Right lobe of liver (tissue), 6 donors: ENCODE results near the gene CXCR6. TPM values are rescaled to one million over a fixed set of nuclear protein-coding genes. Genes with fewer than 3 reads are reported as not detected.

Experiments
- ATAC-seq, 4 donors: fragments of 200-7000 bp; cut with Tn5 transposase; one replicate each; pipeline ENCODE4 v1.9.1; 2020; ENCODE audit warnings: mild to moderate bottlenecking in 4 of 4, moderate library complexity in 4 of 4
- DNase-seq, 3 donors: peaks; one replicate each; pipeline ENCODE4 v3.0.0-alpha.2; 2020
- H3K27ac ChIP-seq, 3 donors: fragments of 200-600 bp; one replicate each; pipeline ENCODE4 v1.8.0; 2022
- H3K27me3 ChIP-seq, 2 donors: fragments of 200-600 bp; one replicate each; pipeline ENCODE4 v1.8.0; 2022
- H3K36me3 ChIP-seq, 4 donors: fragments of 200-600 bp; sonication (generic) in 1 of 4; one replicate each; pipeline versions ENCODE4 v1.5.1 to v1.8.0; 2017 to 2022; ENCODE audit warnings: control low read depth in 1 of 4
- H3K4me1 ChIP-seq, 4 donors: fragments of 200-600 bp; sonication (generic) in 1 of 4; one replicate each; pipeline versions ENCODE4 v1.5.1 to v1.8.0; 2017 to 2022; ENCODE audit warnings: control low read depth in 1 of 4
- H3K4me3 ChIP-seq, 3 donors: fragments of 200-600 bp; one replicate each; pipeline ENCODE4 v1.8.0; 2022
- H3K9me3 ChIP-seq, 4 donors: fragments of 200-600 bp; sonication (generic) in 1 of 4; one replicate each; pipeline versions ENCODE4 v1.5.1 to v1.8.0; 2017 to 2022; ENCODE audit warnings: control low read depth in 1 of 4
- POLR2A ChIP-seq: fragments of 450-650 bp; IDR thresholded peaks from one replicate; pipeline ENCODE4 v1.6.1; 2017; ENCODE audit warnings: antibody characterized with exemption, mild to moderate bottlenecking
- WGBS: methylation state at CpG from one replicate; pipeline ENCODE4 v1.1.6; 2018; ENCODE audit warnings: low coverage, low lambda C conversion rate; ENCODE audit not compliant: insufficient coverage; ENCODE audit errors: missing lambda C conversion rate; 5-methylcytosine and 5-hydroxymethylcytosine counted together
- intact Hi-C, 2 donors: fragments of 100-400 bp; cut with DNase I; formaldehyde crosslinking; loops; one replicate each; pipeline versions ENCODE4 v1.11.2 to v1.14.1; 2022
- total RNA-seq, 6 experiments: library from RNA; depleted of rRNA in 2 of 6; stranded (reverse); fragments of >200 nt in 2 of 6; fragmentation: NEBNext Ultra II Directional in 3 of 6; extraction: Animal tissue kit (Norgen Biotek cat#: 25700) in 3 of 6; gene quantifications; one replicate each; pipeline versions ENCODE4 v1.1.0 to v1.2.4, GENCODE V29; 2016 to 2023
- TF ChIP-seq, protein P1 (sequence below), 4 donors: fragments of 200-600 bp in 3 of 4; fragments of 450-650 bp in 1 of 4; IDR thresholded peaks; one replicate each; pipeline versions ENCODE4 v1.5.1 to v1.8.0; 2016 to 2022; ENCODE audit warnings: antibody characterized with exemption in 4 of 4, mild to moderate bottlenecking in 2 of 4
- donor health status: DM: no; HTN: yes; CAD: no.
- donor health status: DM: no; HTN: no; CAD: no.
- donor health status: DM: no; HTN: no; CAD: no.
- donor health status: DM: no; HTN: yes; CAD: no.
- donor health status: DM: no; HTN: yes; CAD: no.

The CXCR6 gene
- total RNA-seq, 6 experiments from 2014 or later = 0.37 to 1.4 (median 0.76) TPM; not detected in 1

DNA sequence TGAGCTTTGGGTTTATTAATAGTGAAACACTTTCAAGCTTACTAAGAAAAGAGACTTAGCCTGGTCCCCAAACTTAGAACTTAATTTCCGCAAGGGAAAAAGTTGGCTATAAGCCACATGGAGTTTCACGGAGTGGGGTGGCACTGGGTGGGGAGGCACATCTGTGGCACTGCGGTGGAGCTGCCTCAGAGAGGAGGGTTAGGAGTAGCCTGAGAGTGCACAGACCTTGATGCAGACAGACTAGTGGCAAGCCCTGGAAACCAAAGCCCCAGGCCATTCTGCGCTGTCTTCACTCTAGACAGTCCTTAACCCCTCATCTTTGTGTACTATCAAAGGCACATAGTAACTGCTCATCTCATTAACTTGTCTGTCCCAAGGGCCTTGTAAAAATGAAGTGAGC lies 22.0 kb downstream of the CXCR6 start:
- WGBS = 79% methylated on average over 2 of the region's 4 CpGs
- no peak for ATAC-seq
- Histone ChIP-seq H3K9me3 (no peaks in the 10 kb centered on the region), H3K27me3 (no peaks in the 10 kb centered on the region), H3K36me3 (peaks cover 5 to 94% (median 31%) of the 10 kb centered on the region in 4 donors), H3K4me3 (no peak overlapping the region), H3K27ac (no peak overlapping the region), H3K4me1 (no peaks in the 10 kb centered on the region)
- intact Hi-C loops = no loop called here
- DNase-seq = no peak
- TF ChIP-seq, protein P1, sequence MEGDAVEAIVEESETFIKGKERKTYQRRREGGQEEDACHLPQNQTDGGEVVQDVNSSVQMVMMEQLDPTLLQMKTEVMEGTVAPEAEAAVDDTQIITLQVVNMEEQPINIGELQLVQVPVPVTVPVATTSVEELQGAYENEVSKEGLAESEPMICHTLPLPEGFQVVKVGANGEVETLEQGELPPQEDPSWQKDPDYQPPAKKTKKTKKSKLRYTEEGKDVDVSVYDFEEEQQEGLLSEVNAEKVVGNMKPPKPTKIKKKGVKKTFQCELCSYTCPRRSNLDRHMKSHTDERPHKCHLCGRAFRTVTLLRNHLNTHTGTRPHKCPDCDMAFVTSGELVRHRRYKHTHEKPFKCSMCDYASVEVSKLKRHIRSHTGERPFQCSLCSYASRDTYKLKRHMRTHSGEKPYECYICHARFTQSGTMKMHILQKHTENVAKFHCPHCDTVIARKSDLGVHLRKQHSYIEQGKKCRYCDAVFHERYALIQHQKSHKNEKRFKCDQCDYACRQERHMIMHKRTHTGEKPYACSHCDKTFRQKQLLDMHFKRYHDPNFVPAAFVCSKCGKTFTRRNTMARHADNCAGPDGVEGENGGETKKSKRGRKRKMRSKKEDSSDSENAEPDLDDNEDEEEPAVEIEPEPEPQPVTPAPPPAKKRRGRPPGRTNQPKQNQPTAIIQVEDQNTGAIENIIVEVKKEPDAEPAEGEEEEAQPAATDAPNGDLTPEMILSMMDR (IDR thresholded peaks at IDR 0.05) = no peak
- TF ChIP-seq POLR2A = no peak

DNA sequence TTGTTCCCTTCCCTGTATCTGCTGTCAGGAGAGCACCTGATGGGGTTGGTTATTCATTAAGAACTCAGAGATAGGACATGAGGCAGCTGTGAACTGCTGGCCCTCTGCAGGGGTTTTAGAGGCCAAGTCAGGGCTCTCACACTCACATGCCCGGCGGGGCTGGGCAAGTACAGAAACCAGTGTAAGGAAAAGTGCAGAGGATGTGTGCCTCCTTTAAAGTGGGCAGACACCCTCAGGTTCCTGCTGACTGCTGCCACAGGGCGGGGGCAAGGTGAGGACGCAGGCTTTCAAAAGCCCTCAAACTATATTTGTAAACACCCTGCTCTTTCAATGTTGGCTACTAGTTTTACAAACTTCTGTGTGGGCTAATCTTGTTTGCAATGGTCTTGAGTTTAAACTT lies 22.4 kb downstream of the CXCR6 start:
- H3K4me1 ChIP-seq = no peaks in the 10 kb centered on the region
- peak in 1 of 4 donors; percentile 11 for ATAC-seq
- intact Hi-C loops = no loop called here
- H3K36me3 ChIP-seq = peaks cover 5 to 91% (median 31%) of the 10 kb centered on the region in 4 donors
- H3K27me3 ChIP-seq = no peaks in the 10 kb centered on the region
- DNase-seq = no peak
- no peak overlapping the region for H3K27ac ChIP-seq
- TF ChIP-seq, protein P1 (IDR thresholded peaks at IDR 0.05) = no peak
- no peak for TF ChIP-seq POLR2A
- no peak overlapping the region for H3K4me3 ChIP-seq
- H3K9me3 ChIP-seq = no peaks in the 10 kb centered on the region
- no CpG with 5 or more reads among the region's 4 CpGs for WGBS

DNA sequence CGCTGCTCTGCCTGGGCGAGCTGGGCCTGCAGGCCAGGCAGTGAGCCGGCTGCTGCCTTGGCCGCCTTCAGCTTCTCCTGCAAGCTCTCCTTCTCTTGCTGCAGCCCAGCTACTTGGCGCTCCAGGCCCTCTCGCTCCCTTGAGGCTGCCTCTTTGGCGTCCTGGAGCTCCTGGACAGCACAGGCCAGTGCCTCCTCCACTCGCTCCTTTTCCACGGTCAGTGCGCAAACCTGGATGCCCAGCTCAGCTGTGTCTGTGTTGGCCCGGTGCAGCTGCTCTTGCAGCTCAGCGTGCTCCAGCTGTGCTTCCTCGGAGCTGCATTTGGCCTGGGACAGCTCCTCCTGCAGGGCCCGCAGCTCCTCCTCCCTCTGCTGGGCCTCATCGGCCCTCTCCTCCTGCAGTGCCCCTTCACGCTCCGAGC lies 23.1 kb downstream of the CXCR6 start:
- no peak for TF ChIP-seq POLR2A
- TF ChIP-seq, protein P1 (IDR thresholded peaks at IDR 0.05) = no peak
- Histone ChIP-seq H3K4me3 (no peak overlapping the region), H3K27me3 (no peaks in the 10 kb centered on the region), H3K9me3 (no peaks in the 10 kb centered on the region), H3K36me3 (peaks cover 5 to 85% (median 31%) of the 10 kb centered on the region in 4 donors), H3K4me1 (no peaks in the 10 kb centered on the region), H3K27ac (no peak overlapping the region)
- intact Hi-C loops = no loop called here
- no peak for ATAC-seq
- no CpG with 5 or more reads among the region's 17 CpGs for WGBS
- no peak for DNase-seq

DNA sequence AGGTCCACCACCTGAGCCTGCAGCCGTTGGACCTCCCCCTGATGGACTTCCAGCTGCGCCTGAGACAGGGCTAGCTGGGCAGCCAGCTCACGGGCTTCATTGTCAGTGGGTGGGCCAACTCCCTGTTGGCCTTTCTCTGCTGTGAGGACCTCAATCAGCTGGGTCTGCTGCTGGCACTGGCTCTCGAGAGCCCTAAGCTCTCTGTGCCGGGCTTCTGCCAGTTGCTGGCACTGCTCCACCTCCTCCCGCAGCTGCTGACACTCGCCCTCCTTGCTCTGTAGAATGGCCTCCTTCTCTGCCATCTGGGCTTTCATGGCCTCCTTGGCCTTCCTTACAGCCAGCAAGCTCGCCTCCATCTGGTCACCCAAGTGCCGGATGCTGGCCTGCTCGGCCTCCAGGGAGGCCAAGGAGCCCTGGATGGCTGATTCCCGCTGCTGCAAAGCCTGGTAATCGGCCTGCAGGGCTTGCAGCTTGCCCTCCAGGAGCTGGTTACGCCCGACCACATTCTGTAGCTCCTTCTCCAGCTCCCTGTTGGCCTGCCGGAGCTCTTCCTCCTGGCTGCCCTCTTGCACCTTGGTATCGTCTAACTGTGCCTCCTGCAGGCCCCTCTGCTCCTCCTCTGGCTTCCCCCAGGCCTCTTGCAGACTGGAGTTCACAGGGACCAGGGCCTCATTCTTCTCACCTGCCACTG lies 23.8 kb downstream of the CXCR6 start:
- intact Hi-C loops = no loop called here
- H3K4me3 ChIP-seq = no peak overlapping the region
- no peak for DNase-seq
- 94% methylated on average over 3 of the region's 16 CpGs for WGBS
- H3K27ac ChIP-seq = no peak overlapping the region
- TF ChIP-seq, protein P1 (IDR thresholded peaks at IDR 0.05) = no peak
- TF ChIP-seq POLR2A = no peak
- no peaks in the 10 kb centered on the region for H3K4me1 ChIP-seq
- peaks cover 5 to 78% (median 31%) of the 10 kb centered on the region in 4 donors for H3K36me3 ChIP-seq
- H3K9me3 ChIP-seq = no peaks in the 10 kb centered on the region
- H3K27me3 ChIP-seq = no peaks in the 10 kb centered on the region
- no peak for ATAC-seq
